GM06990 (cell line): ENCODE data around the gene MUSTN1.

Experiments used
- DNase-seq: peaks from one replicate; pipeline ENCODE4 v3.0.0-alpha.2; 2011; ENCODE audit not compliant: insufficient read length; ENCODE audit errors: extremely low read depth
- H3K27me3 ChIP-seq: replicated peaks from 2 replicates; pipeline ENCODE4 v1.6.0; 2011; ENCODE audit warnings: low read length; ENCODE audit not compliant: control insufficient read depth, insufficient read depth
- H3K36me3 ChIP-seq: 2 replicates; pipeline ENCODE4 v1.5.1; 2011; ENCODE audit warnings: low read length; ENCODE audit not compliant: control insufficient read depth, insufficient read depth
- H3K4me3 ChIP-seq: replicated peaks from 2 replicates; pipeline ENCODE4 v1.5.1; 2011; ENCODE audit warnings: low read depth, mild to moderate bottlenecking, control low read depth, low read length
- CTCF ChIP-seq: IDR thresholded peaks from 2 replicates; pipeline ENCODE4 v1.5.1; 2011; ENCODE audit warnings: low read length, control low read depth, mild to moderate bottlenecking, inconsistent platforms; ENCODE audit not compliant: insufficient read depth, poor library complexity, severe bottlenecking

Gene MUSTN1

GRCh38 chr3:52819936-52820335 lies 14.9 kb downstream of the MUSTN1 start:
- DNase-seq, result no peak
- TF ChIP-seq CTCF, result no peak
- no peaks in the 10 kb centered on the region; the same call in 1 of the 2 replicates for H3K36me3 ChIP-seq
- H3K4me3 ChIP-seq, result no peak overlapping the region
- no peaks in the 10 kb centered on the region for H3K27me3 ChIP-seq

GRCh38 chr3:52817860-52818259 lies 17.0 kb downstream of the MUSTN1 start:
- no peak for TF ChIP-seq CTCF
- Histone ChIP-seq H3K4me3 (no peak overlapping the region), H3K36me3 (no peaks in the 10 kb centered on the region), H3K27me3 (no peaks in the 10 kb centered on the region)
- no peak for DNase-seq

GRCh38 chr3:52817221-52817620 lies 17.6 kb downstream of the MUSTN1 start:
- no peak for TF ChIP-seq CTCF
- H3K36me3 ChIP-seq, result no peaks in the 10 kb centered on the region
- no peaks in the 10 kb centered on the region for H3K27me3 ChIP-seq
- DNase-seq, result no peak
- H3K4me3 ChIP-seq, result no peak overlapping the region

GRCh38 chr3:52816654-52817053 lies 18.2 kb downstream of the MUSTN1 start:
- TF ChIP-seq CTCF, result no peak
- no peak overlapping the region for H3K4me3 ChIP-seq
- no peaks in the 10 kb centered on the region for H3K36me3 ChIP-seq
- no peak for DNase-seq
- no peaks in the 10 kb centered on the region for H3K27me3 ChIP-seq

GRCh38 chr3:52816199-52816598 lies 18.6 kb downstream of the MUSTN1 start:
- Histone ChIP-seq H3K36me3 (no peaks in the 10 kb centered on the region), H3K4me3 (no peak overlapping the region), H3K27me3 (no peaks in the 10 kb centered on the region)
- DNase-seq, result no peak
- no peak for TF ChIP-seq CTCF

- H3K27me3 ChIP-seq, result no peaks in the 10 kb centered on the region
- H3K4me3 ChIP-seq, result no peak overlapping the region
- no peak for DNase-seq
- no peak for TF ChIP-seq CTCF
- no peaks in the 10 kb centered on the region for H3K36me3 ChIP-seq
Measured at GRCh38 chr3:52813810-52814209, 21.0 kb downstream of the MUSTN1 start.
